HS-27A (cell line): ENCODE measurements around the gene LRP1B.

Experiments
- DNase-seq: peaks from one replicate; pipeline ENCODE4 v3.0.0-alpha.2; 2012; ENCODE audit warnings: low read depth, missing footprints

The LRP1B gene

GRCh38 chr2:141439524-141439923 is 691.3 kb downstream of the LRP1B start:
- no peak for DNase-seq

- DNase-seq = no peak
Observed at GRCh38 chr2:141438536-141438935, 692.3 kb downstream of the LRP1B start.

GRCh38 chr2:141437521-141437920 is 693.3 kb downstream of the LRP1B start:
- no peak for DNase-seq

GRCh38 chr2:141423124-141423523 is 707.7 kb downstream of the LRP1B start:
- DNase-seq = no peak

GRCh38 chr2:141417246-141417797 is 713.5 kb downstream of the LRP1B start:
- no peak for DNase-seq

GRCh38 chr2:141411419-141411818 is 719.4 kb downstream of the LRP1B start:
- DNase-seq = no peak

- no peak for DNase-seq
Observed at GRCh38 chr2:141399270-141399669, 731.5 kb downstream of the LRP1B start.

- no peak for DNase-seq
Observed at GRCh38 chr2:141393214-141393545, 737.6 kb downstream of the LRP1B start.

GRCh38 chr2:141392517-141393213 is 738.2 kb downstream of the LRP1B start:
- DNase-seq = peak; percentile 77

- no peak for DNase-seq
Observed at GRCh38 chr2:141386168-141386567, 744.6 kb downstream of the LRP1B start.

- DNase-seq = no peak
Observed at GRCh38 chr2:141384676-141385075, 746.1 kb downstream of the LRP1B start.

GRCh38 chr2:141381946-141382345 is 748.9 kb downstream of the LRP1B start:
- no peak for DNase-seq

GRCh38 chr2:141380008-141380979 is 750.5 kb downstream of the LRP1B start:
- no peak for DNase-seq

- DNase-seq = no peak
Observed at GRCh38 chr2:141364821-141365220, 766.0 kb downstream of the LRP1B start.

GRCh38 chr2:141362311-141362710 is 768.5 kb downstream of the LRP1B start:
- DNase-seq = no peak

- no peak for DNase-seq
Observed at GRCh38 chr2:141348481-141348880, 782.3 kb downstream of the LRP1B start.

- peak; percentile 78 for DNase-seq
Observed at GRCh38 chr2:141341444-141341843, 789.4 kb downstream of the LRP1B start.

GRCh38 chr2:141331127-141331526 is 799.7 kb downstream of the LRP1B start:
- no peak for DNase-seq

GRCh38 chr2:141329964-141330363 is 800.9 kb downstream of the LRP1B start:
- DNase-seq = no peak

- DNase-seq = no peak
Observed at GRCh38 chr2:141323571-141323970, 807.2 kb downstream of the LRP1B start.

- DNase-seq = no peak
Observed at GRCh38 chr2:141317986-141318385, 812.8 kb downstream of the LRP1B start.

- no peak for DNase-seq
Observed at GRCh38 chr2:141316606-141317005, 814.2 kb downstream of the LRP1B start.

- no peak for DNase-seq
Observed at GRCh38 chr2:141316103-141316502, 814.7 kb downstream of the LRP1B start.
